HepG2 (cell line): ENCODE measurements around the gene VAMP2. TPM values are rescaled to one million over a fixed set of nuclear protein-coding genes. Genes with fewer than 3 reads are reported as not detected.

Experiments used
- EED ChIP-seq: sonication (generic); formaldehyde crosslinking; IDR thresholded peaks from 2 replicates; pipeline ENCODE4 v1.5.0; 2020; ENCODE audit warnings: mild to moderate bottlenecking, missing genetic modification reagents
- PCBP1 ChIP-seq: fragments of 200-400 bp; formaldehyde crosslinking; IDR thresholded peaks from 2 replicates; pipeline ENCODE4 v1.6.1; 2017; ENCODE audit warnings: mild to moderate bottlenecking, low read depth, low read length, borderline replicate concordance
- ZNF577 ChIP-seq: sonication (generic); formaldehyde crosslinking; IDR thresholded peaks from 2 replicates; pipeline ENCODE4 v1.4.0; 2020; ENCODE audit warnings: mild to moderate bottlenecking, low read depth, missing genetic modification reagents, borderline replicate concordance
- ZNF772 ChIP-seq: sonication (generic); formaldehyde crosslinking; IDR thresholded peaks from 2 replicates; pipeline ENCODE4 v1.5.0; 2020; ENCODE audit warnings: mild to moderate bottlenecking, missing genetic modification reagents
- polyA plus RNA-seq, 8 experiments: library from polyadenylated mRNA; depleted of rRNA in 3 of 8; stranded (reverse) in 7 of 8; unstranded in 1 of 8; fragments of >200 nt; fragmentation: Illumina TruSeq in 4 of 8; extraction: Trizol in 4 of 8; gene quantifications; 2 replicates each; pipeline versions ENCODE4 v1.2.1 to v1.2.3, GENCODE V29; 2011 to 2016; ENCODE audit warnings: low read depth in 4 of 8, missing spikeins in 1 of 8, mixed read lengths in 1 of 8; ENCODE audit not compliant: insufficient read depth in 1 of 8
- total RNA-seq, 5 experiments: library from RNA; depleted of rRNA; stranded (reverse); fragments of >200 nt; fragmentation: Illumina TruSeq; extraction: Trizol; gene quantifications; 2 replicates each; pipeline ENCODE4 v1.2.3, GENCODE V29; 2016; ENCODE audit warnings: low read depth in 1 of 5
- TF ChIP-seq, protein P1 (sequence below): sonication (generic); formaldehyde crosslinking; IDR thresholded peaks from 2 replicates; pipeline ENCODE4 v1.5.1; 2020; ENCODE audit warnings: mild to moderate bottlenecking, missing genetic modification reagents, borderline replicate concordance
- TF ChIP-seq, protein P2 (sequence below): sonication (generic); formaldehyde crosslinking; IDR thresholded peaks from 2 replicates; pipeline ENCODE4 v1.5.0; 2020; ENCODE audit warnings: mild to moderate bottlenecking, missing genetic modification reagents
- TF ChIP-seq, protein P3 (sequence below): sonication (generic); formaldehyde crosslinking; IDR thresholded peaks from 2 replicates; pipeline ENCODE4 v1.9.0; 2022; ENCODE audit warnings: missing genetic modification reagents, mild to moderate bottlenecking, borderline replicate concordance
- TF ChIP-seq, protein P4 (sequence below): sonication (generic); formaldehyde crosslinking; IDR thresholded peaks from 2 replicates; pipeline ENCODE4 v1.9.0; 2021; ENCODE audit warnings: mild to moderate bottlenecking, missing genetic modification reagents
- TF ChIP-seq, protein P5 (sequence below): sonication (generic); formaldehyde crosslinking; IDR thresholded peaks from 2 replicates; pipeline ENCODE4 v1.5.0; 2020; ENCODE audit warnings: mild to moderate bottlenecking, missing genetic modification reagents

Gene VAMP2
- total and polyA plus RNA-seq, 2 of the 13 experiments (the other 11 are each of a cell fraction or from before 2014, with no cell fraction given): 3.9 to 17.2 TPM

DNA sequence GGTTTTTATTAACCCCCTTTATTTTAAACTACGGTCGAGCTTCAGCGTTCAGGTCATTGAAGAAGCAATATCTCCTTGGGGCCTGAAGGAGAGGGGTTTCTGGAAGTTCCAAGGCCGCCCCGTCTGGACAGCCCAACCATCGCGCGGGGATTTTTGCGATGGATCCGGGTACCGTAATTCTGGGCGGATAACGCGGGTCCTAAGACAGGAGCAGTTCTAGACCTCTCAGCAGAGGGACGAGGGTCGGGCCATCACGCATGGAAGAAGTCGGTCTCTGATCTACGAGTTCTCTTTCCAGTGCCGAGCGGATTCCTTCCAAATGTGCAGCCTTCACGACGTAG, 23.7 kb upstream of the VAMP2 start (continued):
- TF ChIP-seq, protein P1, sequence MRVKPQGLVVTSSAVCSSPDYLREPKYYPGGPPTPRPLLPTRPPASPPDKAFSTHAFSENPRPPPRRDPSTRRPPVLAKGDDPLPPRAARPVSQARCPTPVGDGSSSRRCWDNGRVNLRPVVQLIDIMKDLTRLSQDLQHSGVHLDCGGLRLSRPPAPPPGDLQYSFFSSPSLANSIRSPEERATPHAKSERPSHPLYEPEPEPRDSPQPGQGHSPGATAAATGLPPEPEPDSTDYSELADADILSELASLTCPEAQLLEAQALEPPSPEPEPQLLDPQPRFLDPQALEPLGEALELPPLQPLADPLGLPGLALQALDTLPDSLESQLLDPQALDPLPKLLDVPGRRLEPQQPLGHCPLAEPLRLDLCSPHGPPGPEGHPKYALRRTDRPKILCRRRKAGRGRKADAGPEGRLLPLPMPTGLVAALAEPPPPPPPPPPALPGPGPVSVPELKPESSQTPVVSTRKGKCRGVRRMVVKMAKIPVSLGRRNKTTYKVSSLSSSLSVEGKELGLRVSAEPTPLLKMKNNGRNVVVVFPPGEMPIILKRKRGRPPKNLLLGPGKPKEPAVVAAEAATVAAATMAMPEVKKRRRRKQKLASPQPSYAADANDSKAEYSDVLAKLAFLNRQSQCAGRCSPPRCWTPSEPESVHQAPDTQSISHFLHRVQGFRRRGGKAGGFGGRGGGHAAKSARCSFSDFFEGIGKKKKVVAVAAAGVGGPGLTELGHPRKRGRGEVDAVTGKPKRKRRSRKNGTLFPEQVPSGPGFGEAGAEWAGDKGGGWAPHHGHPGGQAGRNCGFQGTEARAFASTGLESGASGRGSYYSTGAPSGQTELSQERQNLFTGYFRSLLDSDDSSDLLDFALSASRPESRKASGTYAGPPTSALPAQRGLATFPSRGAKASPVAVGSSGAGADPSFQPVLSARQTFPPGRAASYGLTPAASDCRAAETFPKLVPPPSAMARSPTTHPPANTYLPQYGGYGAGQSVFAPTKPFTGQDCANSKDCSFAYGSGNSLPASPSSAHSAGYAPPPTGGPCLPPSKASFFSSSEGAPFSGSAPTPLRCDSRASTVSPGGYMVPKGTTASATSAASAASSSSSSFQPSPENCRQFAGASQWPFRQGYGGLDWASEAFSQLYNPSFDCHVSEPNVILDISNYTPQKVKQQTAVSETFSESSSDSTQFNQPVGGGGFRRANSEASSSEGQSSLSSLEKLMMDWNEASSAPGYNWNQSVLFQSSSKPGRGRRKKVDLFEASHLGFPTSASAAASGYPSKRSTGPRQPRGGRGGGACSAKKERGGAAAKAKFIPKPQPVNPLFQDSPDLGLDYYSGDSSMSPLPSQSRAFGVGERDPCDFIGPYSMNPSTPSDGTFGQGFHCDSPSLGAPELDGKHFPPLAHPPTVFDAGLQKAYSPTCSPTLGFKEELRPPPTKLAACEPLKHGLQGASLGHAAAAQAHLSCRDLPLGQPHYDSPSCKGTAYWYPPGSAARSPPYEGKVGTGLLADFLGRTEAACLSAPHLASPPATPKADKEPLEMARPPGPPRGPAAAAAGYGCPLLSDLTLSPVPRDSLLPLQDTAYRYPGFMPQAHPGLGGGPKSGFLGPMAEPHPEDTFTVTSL: no peak
- TF ChIP-seq ZNF577 (0 out of 2 replicates have a peak, but pooled peaks have one; percentile 38), ZNF772 (CRISPR knock-in tag) (peak; percentile 63; the same call in 1 of the 2 replicates), PCBP1 (no peak), EED (CRISPR knock-in tag) (peak; percentile 68; the same call in 1 of the 2 replicates)
- TF ChIP-seq, protein P2, sequence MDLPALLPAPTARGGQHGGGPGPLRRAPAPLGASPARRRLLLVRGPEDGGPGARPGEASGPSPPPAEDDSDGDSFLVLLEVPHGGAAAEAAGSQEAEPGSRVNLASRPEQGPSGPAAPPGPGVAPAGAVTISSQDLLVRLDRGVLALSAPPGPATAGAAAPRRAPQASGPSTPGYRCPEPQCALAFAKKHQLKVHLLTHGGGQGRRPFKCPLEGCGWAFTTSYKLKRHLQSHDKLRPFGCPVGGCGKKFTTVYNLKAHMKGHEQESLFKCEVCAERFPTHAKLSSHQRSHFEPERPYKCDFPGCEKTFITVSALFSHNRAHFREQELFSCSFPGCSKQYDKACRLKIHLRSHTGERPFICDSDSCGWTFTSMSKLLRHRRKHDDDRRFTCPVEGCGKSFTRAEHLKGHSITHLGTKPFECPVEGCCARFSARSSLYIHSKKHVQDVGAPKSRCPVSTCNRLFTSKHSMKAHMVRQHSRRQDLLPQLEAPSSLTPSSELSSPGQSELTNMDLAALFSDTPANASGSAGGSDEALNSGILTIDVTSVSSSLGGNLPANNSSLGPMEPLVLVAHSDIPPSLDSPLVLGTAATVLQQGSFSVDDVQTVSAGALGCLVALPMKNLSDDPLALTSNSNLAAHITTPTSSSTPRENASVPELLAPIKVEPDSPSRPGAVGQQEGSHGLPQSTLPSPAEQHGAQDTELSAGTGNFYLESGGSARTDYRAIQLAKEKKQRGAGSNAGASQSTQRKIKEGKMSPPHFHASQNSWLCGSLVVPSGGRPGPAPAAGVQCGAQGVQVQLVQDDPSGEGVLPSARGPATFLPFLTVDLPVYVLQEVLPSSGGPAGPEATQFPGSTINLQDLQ (CRISPR knock-in tag): peak; percentile 82; the same call in 1 of the 2 replicates
- TF ChIP-seq, protein P3, sequence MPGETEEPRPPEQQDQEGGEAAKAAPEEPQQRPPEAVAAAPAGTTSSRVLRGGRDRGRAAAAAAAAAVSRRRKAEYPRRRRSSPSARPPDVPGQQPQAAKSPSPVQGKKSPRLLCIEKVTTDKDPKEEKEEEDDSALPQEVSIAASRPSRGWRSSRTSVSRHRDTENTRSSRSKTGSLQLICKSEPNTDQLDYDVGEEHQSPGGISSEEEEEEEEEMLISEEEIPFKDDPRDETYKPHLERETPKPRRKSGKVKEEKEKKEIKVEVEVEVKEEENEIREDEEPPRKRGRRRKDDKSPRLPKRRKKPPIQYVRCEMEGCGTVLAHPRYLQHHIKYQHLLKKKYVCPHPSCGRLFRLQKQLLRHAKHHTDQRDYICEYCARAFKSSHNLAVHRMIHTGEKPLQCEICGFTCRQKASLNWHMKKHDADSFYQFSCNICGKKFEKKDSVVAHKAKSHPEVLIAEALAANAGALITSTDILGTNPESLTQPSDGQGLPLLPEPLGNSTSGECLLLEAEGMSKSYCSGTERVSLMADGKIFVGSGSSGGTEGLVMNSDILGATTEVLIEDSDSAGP (CRISPR knock-in tag): peak; percentile 61
- TF ChIP-seq, protein P4, sequence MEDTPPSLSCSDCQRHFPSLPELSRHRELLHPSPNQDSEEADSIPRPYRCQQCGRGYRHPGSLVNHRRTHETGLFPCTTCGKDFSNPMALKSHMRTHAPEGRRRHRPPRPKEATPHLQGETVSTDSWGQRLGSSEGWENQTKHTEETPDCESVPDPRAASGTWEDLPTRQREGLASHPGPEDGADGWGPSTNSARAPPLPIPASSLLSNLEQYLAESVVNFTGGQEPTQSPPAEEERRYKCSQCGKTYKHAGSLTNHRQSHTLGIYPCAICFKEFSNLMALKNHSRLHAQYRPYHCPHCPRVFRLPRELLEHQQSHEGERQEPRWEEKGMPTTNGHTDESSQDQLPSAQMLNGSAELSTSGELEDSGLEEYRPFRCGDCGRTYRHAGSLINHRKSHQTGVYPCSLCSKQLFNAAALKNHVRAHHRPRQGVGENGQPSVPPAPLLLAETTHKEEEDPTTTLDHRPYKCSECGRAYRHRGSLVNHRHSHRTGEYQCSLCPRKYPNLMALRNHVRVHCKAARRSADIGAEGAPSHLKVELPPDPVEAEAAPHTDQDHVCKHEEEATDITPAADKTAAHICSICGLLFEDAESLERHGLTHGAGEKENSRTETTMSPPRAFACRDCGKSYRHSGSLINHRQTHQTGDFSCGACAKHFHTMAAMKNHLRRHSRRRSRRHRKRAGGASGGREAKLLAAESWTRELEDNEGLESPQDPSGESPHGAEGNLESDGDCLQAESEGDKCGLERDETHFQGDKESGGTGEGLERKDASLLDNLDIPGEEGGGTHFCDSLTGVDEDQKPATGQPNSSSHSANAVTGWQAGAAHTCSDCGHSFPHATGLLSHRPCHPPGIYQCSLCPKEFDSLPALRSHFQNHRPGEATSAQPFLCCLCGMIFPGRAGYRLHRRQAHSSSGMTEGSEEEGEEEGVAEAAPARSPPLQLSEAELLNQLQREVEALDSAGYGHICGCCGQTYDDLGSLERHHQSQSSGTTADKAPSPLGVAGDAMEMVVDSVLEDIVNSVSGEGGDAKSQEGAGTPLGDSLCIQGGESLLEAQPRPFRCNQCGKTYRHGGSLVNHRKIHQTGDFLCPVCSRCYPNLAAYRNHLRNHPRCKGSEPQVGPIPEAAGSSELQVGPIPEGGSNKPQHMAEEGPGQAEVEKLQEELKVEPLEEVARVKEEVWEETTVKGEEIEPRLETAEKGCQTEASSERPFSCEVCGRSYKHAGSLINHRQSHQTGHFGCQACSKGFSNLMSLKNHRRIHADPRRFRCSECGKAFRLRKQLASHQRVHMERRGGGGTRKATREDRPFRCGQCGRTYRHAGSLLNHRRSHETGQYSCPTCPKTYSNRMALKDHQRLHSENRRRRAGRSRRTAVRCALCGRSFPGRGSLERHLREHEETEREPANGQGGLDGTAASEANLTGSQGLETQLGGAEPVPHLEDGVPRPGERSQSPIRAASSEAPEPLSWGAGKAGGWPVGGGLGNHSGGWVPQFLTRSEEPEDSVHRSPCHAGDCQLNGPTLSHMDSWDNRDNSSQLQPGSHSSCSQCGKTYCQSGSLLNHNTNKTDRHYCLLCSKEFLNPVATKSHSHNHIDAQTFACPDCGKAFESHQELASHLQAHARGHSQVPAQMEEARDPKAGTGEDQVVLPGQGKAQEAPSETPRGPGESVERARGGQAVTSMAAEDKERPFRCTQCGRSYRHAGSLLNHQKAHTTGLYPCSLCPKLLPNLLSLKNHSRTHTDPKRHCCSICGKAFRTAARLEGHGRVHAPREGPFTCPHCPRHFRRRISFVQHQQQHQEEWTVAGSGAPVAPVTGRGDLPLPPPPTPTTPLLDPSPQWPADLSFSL: 0 out of 2 replicates have a peak, but pooled peaks have one; percentile 54
- TF ChIP-seq, protein P5, sequence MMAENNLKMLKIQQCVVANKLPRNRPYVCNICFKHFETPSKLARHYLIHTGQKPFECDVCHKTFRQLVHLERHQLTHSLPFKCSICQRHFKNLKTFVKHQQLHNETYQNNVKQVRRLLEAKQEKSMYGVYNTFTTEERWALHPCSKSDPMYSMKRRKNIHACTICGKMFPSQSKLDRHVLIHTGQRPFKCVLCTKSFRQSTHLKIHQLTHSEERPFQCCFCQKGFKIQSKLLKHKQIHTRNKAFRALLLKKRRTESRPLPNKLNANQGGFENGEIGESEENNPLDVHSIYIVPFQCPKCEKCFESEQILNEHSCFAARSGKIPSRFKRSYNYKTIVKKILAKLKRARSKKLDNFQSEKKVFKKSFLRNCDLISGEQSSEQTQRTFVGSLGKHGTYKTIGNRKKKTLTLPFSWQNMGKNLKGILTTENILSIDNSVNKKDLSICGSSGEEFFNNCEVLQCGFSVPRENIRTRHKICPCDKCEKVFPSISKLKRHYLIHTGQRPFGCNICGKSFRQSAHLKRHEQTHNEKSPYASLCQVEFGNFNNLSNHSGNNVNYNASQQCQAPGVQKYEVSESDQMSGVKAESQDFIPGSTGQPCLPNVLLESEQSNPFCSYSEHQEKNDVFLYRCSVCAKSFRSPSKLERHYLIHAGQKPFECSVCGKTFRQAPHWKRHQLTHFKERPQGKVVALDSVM (CRISPR knock-in tag): peak; percentile 11; the same call in 1 of the 2 replicates
